ENCODE measurements around the gene TRIM23. TPM values are rescaled to one million over a fixed set of nuclear protein-coding genes. Genes with fewer than 3 reads are reported as not detected.

TRIM23 gene
- 30.2 and 31.6 TPM in 2 replicates for total RNA-seq

DNA sequence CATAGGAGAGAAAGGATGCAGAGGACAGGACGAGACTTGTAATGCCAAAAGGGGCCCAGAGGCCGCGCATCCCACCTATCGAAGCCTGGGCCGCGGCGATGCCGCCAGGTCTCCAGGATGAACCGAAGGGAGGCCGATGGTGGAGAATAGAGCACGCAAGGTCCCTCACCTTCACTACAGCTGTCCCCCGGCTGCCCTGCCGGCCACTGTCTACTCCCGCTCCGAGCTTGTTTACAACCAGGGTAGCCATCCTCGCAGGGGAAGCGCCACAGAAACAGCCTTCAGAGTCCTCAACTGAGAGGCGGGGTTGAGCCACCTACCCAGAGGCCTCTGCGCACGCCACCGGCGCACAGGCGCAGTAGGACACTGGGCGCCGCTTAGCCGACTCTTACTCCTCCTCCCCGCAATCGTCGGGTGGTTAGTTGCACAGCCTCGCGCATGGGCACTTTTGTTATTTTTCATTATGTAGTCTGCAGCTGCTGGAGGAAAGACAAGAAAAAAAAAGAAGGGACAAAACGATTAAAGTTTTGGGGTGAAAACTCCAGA lies at the start of gene TRIM23:
Gene TRIM23 (minus strand): TSS at position 309 of the 546 bp plus-strand sequence. CDS start 59 bp downstream, at position 250.

GRCh38 chr5:65624571-65625555 lies 730 bp upstream of the TRIM23 start, which contains the start of the genes SHLD3 and TRAPPC13:
Gene SHLD3, plus strand, starts transcription at chr5:65625027. Its CDS starts 4,561 bp downstream, at chr5:65629588.
Gene TRAPPC13, plus strand, starts transcription at chr5:65625027. Its CDS starts 34 bp downstream, at chr5:65625061.

GRCh38 chr5:65562731-65563701 lies 61.1 kb downstream of the TRIM23 start, which contains the start of the genes CENPK and PPWD1:
Gene CENPK, minus strand, starts transcription at chr5:65563168. Its CDS starts 8,261 bp downstream, at chr5:65554907.
Gene PPWD1, plus strand, starts transcription at chr5:65563296. Its CDS starts 15 bp downstream, at chr5:65563311.

Small RNA genes lying within 50 kb of the gene (small RNA-seq; reads per million reads assigned to genes)
- gene RNU6-540P = not detected

Other genes with a start within 250 kb of the TRIM23 start
- gene ADAMTS6, start 142.4 kb downstream of the TRIM23 start, total RNA-seq = 113 and 165 TPM in 2 replicates
- 13.3 and 16.1 TPM in 2 replicates for gene CENPK, start 61.2 kb downstream of the TRIM23 start, total RNA-seq
- 58.9 and 61.5 TPM in 2 replicates for gene PPWD1, start 61.0 kb downstream of the TRIM23 start, total RNA-seq
- 5.5 TPM in 2 replicates for gene SHLD3, start 694 bp upstream of the TRIM23 start, total RNA-seq
- 29.1 and 32.7 TPM in 2 replicates for gene TRAPPC13, start 694 bp upstream of the TRIM23 start, total RNA-seq
- 58.7 and 59.2 TPM in 2 replicates for gene SGTB, start 97.8 kb upstream of the TRIM23 start, total RNA-seq
- gene NLN, start 97.9 kb upstream of the TRIM23 start, total RNA-seq = 41.0 and 59.8 TPM in 2 replicates

Data from articular chondrocyte of knee joint (primary cell).